SK-N-SH (cell line): ENCODE results near the gene VPS26B.

Experiments
- CTCF ChIP-seq: fragments of 200-600 bp; sonication (generic); IDR thresholded peaks from 2 replicates; pipeline ENCODE4 v1.6.1; 2017; ENCODE audit warnings: antibody characterized with exemption, mild to moderate bottlenecking, moderate library complexity
- ELF1 ChIP-seq: IDR thresholded peaks from 2 replicates; pipeline ENCODE4 v1.4.0; 2012
- EZH2phosphoT487 ChIP-seq: fragments of 200-600 bp; sonication (generic); IDR thresholded peaks from 2 replicates; pipeline ENCODE4 v1.6.1; 2017; ENCODE audit warnings: low read depth, mixed run types, mild to moderate bottlenecking, antibody characterized with exemption, moderate library complexity, borderline replicate concordance
- MAX ChIP-seq: IDR thresholded peaks from 2 replicates; pipeline ENCODE4 v1.4.0; 2012; ENCODE audit warnings: low read depth
- PBX3 ChIP-seq: IDR thresholded peaks from 2 replicates; pipeline ENCODE4; 2012
- POLR2AphosphoS5 ChIP-seq: IDR thresholded peaks from 2 replicates; pipeline ENCODE4 v1.6.1; 2012; ENCODE audit warnings: low read depth, low read length
- RFX5 ChIP-seq: IDR thresholded peaks from 2 replicates; pipeline ENCODE4 v1.6.1; 2012; ENCODE audit warnings: mild to moderate bottlenecking, improper control_type of control experiment, low read length
- TCF12 ChIP-seq: IDR thresholded peaks from 2 replicates; pipeline ENCODE4 v1.4.0; 2012

- no peak for TF ChIP-seq RFX5
- no peak for TF ChIP-seq POLR2AphosphoS5
- TF ChIP-seq CTCF, result no peak
- TF ChIP-seq ELF1, result no peak
- no peak for TF ChIP-seq TCF12
- no peak for TF ChIP-seq MAX
- no peak for TF ChIP-seq EZH2phosphoT487
- TF ChIP-seq PBX3, result no peak
Measured at GRCh38 chr11:134258577-134258976, 34.1 kb downstream of the VPS26B start.
